NCI-H446 (cell line): ENCODE data around the gene CREB1.

Source experiments
- DNase-seq, 2 experiments: peaks; one replicate each; lab custom pipeline; 2025; lab: John Stamatoyannopoulos, UW

Gene CREB1

DNA sequence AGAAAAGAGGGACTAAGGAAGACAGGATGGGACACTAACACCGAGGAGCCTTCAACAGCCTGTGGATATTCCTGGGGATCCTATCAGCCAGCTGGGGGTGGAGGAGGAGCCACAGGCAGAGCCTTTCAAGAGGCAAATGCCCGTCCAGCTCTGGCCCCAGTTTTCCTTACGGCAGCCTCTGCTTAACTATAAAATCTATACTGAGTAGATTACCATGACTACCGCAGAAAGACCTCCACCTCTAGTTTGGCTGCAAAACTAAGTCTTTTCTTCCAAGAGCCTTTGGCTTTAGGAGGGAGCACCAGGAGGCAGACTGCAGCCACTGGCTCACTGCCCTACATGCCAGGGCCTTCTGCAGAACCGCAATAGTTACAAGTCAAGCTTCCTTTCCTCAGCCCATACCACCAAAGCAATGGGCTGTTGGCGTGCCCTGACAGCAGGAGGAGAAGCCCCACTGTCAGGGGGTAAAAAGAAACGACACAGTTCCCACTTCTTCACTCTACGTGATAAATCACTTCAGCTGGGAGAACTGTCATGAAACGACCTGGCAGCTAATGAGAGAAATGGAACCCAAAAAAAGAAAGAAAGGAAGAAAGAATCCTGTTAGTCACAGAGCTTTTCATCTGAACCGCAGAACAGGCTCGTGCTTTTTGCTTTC, 25.1 kb upstream of the CREB1 start:
- peak; percentile 68 to 88 for DNase-seq

DNA sequence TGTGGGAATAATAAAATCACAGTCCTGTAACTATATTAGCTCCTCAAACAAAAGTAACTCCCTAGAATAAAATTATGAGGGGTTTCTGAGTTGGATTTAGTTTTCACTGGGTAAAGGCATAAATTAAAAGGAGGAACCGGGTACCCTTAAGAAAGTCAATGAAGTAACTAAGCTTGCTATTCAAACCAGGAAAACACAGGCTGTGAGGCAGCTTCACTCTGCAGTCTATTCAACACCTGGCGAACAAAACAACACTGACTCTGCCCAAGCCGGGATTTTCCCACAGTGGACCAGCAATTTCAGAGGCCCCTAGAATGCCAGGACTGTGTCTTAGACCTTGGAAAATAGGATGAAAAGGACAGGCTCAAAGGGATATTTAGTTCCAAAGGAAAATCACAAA, 24.6 kb upstream of the CREB1 start:
- DNase-seq, result peak in 1 of 2 experiments; percentile 27

DNA sequence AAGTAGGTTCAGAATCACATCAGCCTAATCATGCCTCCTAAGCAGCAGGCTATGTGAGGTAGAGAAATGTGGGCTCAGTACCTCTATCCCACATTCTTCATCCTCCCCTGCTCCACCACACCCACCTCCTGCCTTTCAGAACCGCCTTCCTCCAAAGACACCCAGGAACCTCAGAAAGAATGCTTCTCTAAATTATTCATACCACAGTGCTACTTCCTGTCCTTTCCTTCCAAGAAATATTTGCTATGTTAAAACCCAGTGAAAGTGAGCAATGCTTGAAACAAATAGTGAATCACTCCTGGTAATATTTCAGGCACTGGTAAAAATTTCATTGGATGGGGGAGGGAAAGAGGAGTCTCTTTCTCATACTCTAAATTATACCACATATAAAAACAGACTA, 24.0 kb upstream of the CREB1 start:
- DNase-seq, result no peak

DNA sequence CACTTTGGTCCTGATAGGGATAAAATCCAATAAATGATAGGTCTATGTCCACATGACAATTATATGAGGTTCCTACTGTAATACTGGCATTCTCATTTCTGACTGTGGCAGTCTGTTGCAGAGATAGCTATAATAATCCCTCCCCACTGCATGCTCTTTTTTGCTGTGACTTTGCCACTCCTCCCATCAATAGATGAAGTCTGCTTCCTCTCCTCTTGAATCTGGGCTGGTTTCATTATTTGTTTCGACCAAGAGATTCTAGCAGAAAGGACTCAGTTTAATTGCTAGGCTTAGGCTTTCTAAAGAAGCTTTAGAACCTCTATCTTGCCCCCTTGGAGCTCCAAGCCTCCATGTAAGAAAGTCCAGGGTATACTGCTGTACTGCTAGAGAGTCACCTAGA, 23.3 kb upstream of the CREB1 start:
- DNase-seq, result no peak

DNA sequence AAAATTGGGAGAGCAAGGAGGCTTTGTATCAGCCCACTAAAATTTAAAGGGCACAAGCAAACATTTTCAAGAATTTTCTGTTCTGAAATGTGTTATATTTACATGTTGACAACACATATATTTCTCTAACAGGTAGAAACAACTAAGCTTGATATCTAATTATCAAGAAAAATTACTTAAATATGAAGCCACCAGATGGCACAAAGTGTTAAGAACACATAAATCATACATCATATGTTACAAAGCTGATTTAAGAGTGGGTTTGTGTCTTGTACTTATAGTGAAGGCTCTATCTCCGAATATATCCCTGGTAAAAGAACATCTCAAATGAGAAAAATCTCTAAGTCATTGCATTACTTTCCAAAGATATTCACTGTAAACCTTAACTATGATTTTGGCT, 19.6 kb upstream of the CREB1 start:
- DNase-seq, result no peak

DNA sequence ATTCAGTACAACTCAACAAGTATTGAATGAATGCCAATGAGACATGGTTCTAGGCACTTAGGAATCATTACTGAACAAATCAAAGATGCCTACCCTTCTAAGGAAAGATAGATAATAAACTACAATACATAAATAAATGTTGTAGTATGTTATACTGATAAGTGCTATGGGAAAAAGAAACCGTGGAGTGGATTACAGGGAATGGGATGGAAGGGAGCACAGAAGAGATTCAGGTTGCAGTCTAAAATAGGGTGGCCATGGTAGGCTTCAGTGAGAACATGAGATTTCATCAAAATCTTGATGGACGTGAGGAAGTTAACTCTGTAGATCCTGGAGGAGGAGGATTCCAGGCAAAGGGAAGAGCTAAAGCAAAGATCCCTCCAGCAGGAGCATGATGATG, 17.9 kb upstream of the CREB1 start:
- DNase-seq, result no peak

DNA sequence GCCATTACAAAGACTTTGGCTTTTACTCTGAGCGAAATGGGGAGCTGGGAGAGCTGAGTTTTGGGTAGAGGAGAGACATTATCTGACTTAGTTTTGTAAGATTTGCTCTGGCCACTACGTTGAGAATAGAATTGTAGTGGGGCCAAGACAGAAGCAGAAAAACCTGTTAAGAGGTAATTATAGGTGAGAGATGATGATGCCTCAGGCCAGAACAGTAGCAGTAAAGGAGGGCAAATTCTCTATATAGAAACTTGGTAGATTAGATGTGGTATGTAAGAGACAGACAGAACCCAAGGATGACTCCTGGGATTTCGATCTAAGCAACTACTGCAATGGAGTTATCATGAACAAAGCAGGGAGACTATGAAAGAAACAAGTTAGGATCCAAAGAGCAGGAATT, 17.4 kb upstream of the CREB1 start:
- no peak for DNase-seq

DNA sequence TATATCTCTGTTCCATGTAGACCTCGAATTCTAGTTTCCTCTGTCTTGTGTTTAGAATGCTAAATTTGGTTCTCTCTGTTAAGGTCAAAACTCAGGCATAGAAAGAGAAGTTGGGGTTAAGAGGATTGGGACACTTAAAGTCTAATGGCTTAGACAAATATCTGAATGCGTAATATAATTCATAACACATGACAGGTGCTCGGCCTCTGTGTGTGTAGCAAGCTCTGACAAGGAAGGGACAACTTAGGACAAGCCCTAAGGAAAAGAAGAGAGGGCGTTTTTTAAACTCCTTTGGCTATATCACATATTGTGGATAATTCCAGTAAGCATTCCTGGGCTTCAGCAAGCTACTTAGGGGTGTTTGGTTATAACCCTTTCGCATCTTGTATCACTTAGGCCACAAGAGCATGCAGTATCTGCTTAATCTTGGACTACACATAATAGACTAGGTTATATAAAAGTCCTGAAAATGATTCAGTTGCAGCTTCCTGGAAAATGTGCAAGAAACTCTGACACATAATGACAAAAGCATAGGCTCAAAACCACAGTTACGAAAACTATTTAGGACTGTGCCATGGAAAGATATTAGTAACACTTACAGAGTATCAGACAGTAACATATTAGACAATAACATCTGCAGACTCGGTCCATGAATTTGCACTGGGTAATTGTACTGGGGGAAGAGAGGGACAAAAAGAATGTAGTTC, 16.1 kb upstream of the CREB1 start:
- no peak for DNase-seq

DNA sequence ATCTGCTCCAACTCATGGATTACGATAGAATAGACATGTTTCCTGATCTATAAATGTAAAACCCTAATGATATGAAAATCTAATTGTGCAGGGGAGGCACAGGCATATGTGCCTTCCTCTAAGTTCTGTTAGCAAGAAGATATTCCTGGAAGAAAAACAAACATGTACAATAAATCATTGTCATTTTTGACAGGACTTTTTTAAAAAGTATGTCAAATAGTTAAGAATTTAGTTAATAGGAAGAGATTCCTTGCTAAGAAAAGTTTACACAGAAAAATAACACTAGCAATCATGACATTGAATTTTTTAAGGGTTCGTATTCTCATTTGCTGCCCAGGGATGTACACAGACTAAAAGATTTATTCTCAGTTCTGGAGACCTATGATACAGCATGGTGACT, 15.3 kb upstream of the CREB1 start:
- DNase-seq, result no peak

DNA sequence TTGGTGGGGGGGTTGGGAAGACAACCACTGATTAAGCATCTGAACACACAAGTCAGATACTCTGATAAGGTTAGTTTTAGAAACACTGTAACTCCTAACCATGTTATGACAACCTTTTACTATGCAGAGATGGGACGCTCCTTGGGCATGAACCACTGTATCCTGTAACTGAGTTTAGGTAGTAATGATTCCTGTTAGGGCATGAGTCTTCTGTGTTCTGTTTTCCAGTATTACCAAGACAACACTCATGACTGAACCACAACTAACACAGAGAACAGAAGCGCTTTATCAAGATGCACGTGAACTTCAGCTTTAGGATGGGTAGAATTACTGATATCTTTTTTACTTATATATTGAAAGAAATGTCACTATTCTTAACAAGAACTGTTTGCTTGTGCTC, 14.1 kb upstream of the CREB1 start:
- DNase-seq, result no peak

DNA sequence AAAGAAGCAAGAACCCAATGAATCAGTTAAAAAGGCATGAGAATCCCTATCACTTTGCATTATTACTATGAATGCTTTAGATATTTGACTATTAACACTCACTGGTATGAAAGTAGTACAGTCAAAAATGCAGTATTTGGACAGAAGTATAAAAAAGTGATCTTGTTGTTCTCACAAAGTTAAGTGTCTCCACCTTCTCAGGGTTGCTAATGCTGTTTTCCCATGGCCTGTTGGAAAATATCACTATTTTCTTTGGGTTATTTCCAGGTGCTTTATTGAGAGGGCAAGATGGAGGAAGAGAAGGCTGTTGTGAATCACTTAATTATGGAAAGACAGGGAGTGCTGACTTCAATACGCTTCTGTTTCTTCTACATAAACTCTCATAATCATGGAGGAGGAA, 13.6 kb upstream of the CREB1 start:
- DNase-seq, result no peak

DNA sequence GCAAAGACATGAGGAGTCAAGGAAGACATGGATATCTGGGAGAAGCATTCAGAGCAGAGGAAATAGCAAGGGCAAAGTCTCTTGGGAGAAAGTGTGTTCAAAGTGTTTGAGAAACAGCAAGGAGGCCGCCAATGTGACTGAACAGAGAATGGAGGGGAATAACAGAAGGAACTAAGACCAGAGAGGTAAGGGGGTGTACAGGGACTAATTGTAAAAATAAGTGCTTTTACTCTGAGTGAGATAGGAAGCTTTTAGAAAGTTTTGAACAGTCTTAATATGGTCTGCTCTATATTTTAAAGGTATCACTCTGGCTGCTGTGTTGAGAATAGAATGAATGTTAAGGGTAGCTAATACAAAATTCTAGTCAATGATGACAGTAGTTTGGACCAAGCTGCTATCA, 6.8 kb upstream of the CREB1 start:
- DNase-seq, result no peak

DNA sequence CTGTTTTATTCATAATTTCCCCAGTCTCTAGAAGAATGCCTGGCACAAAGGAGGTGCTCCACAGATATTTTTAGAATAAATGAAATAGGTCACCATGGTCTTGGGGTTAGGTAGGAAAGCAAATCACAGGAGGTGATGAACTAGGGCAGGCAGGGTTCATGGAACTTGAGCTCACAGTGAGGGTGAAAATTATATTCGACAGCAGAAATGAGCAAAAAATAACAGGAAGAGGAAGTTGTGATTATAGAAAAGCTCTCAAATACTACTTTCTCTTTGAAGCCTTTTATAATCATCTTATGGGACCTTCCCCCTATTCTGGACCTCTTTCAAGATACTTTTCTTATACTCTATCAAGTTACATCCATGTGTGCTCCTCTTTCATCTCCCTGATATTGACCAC, 4.5 kb upstream of the CREB1 start:
- no peak for DNase-seq

DNA sequence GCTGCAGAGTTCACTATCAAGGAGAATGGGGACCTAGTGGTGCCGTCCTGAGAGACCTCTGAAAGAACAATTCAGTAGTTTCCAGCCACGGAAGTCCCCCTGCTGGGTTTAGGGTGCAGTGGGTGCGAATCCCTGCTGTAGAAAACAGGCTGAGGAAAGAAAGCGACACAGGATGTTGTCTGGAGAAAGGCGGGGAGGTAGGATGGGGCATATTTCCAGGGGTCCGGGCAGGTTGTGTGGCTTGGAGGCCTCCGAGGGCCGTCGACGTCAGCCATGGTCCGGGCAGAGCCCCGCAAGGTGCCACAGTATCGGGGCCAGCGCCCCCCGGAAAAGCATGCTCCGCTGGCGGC, 807 bp upstream of the CREB1 start:
- no peak for DNase-seq

DNA sequence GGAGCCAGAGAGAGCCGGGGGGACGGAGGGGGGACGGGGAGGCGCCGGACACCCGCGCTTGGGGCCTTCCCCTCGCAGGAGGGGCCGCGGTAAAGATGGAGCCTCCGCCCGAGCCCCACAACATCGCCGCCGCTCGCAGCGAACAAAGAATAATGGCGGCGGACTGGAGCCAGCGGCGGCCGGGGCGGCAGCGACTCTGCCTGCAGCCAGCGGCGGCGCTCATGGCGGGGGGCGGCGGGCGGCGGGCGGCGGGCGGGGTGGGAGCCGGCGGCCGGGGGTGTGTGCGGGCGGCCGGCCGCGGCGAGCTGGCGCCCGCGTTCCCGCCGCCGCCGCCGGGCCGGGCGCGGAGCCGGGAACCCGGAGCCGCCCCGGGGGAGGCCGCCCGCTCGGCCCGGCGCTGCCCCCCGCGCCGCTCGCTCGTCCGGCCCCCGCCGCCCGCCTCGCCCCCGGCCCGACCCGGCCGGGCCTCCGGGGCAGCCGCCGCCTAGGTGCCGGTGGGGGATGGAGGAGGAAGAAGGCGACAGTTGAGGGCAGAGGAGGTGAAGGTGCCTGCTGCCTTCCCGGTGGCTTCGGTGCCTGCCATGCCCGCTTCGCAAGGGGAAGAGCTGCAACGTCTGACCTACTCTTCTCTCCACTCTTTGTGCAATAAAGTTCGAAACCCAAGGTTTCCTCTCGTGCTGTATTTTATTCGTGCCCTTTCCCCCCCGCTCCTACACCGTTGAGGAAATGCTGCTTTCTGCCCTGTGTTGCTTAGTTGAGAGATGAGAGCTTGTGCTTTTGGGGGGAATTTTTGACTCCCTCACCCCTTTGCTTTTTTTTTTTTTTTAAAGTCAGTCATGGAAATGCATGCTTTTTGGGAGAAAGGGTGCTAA, 634 bp downstream of the CREB1 start:
- peak in 1 of 2 experiments; percentile 31 for DNase-seq

DNA sequence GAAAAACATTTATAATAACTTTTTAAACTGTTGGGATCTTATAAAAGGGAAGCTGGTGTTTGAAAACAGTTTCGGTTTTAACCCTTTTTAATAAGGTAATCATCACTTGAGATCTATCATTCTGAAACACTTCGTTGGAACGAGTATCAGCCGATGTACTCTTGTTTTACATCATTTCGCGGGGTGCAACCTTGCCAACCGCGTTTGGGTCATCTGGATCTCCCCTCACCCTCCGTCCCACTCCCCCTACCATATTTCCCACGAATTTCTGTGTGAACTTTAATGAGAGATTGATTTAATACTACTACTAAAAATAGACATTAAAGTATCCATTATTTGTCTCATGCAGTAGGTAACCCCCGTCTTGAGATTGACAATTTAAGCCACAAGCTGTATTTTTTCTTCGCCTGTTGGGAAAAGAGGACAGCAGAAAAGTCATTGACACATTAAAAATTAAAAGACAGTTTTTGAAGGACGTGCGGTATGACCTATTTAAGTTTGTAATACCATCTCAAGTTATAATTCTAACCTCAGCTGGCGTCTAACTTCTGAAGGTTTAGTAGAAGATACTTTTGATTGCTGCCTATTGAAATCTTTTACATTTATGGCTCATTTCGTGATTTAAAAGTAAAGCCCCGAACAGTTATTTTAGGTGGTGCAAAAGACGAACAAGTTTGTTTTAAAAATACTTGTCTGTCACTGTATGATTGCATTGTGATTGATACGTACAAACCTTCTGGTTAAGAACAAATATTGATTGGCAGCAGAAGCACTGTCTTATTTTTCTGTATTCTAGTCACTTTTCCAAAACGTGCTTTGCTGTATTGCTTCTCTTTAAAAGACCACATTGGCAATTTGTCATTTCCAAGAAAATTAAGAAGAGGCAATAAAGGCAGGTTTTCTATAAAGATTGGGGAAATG, 1.5 kb downstream of the CREB1 start:
- DNase-seq, result no peak

DNA sequence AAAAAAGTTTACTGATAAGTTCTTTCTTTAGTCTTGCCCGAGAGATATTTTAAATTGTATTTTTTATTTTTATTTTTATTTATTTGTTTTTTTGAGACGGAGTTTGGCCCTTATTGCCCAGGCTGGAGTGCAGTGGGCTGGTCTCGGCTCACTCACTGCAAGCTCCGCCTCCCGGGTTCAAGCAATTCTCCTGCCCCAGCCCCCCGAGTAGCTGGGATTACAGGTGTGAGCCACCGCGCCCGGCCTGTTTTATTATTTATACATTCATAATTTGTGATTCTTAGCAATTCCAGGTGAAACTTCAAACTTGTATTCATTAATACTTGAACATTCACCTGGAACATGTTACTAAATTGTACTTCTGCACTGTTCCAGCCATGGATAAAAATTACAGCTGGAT, 2.9 kb downstream of the CREB1 start:
- DNase-seq, result no peak

DNA sequence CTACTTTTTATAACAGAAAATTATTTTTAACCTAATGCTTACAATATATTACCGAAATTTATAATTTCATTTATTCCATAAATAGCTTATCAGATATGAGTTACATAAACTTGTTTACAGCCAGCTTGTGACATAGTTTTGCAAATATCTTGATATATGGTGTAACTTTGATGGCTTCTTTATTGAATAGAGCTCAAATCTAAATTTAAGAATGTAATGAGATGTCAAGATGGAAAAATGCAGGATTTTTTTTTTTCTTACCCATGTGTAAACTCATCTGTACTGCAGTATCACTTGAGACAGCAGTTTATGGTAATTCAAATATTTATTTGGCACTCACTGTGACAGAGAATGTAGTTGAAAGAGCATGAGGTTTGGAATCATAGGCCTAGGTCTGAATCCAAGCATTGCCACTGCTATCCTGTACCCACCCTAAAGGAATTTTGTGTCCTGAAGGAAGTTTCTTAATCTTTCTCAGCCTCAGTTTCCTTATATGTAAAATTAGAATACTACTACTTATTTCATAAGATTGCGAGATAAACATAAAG, 3.8 kb downstream of the CREB1 start:
- no peak for DNase-seq

DNA sequence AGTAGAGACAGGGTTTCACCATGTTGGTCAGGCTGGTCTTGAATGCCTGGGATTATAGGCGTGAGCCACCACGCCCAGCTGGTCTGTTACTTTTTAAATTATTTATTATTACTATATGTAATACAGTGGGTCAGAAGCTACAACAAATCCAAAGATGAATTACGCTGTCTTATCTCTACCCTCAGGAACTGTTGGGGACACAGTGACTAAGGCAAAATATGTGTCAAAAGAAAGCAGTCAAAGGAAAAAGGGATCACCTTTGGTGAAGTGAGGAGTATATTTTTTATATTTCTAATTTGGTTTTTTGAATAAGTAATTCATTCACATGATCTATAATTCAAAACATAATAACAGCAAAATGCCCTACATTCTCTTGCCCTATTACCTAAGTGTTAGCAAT, 4.7 kb downstream of the CREB1 start:
- no peak for DNase-seq

DNA sequence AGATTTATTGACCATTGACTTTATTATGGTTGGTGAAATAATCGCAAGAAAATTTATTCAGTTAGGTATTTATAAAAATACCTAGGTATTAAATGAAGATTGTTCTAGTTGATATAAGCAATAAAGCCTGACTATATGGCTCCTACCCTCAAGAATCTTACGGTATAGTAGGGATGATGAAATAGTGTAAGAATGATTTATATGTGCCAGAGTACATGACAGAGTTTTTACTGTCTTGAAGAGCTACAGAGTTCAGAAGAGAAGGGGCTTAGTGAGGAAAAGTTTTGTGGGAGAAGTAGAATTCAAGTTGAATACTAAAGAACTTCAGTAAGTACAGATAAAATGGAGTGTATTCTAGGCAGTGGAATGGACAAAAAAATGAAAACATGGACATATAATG, 9.7 kb downstream of the CREB1 start:
- DNase-seq, result no peak

DNA sequence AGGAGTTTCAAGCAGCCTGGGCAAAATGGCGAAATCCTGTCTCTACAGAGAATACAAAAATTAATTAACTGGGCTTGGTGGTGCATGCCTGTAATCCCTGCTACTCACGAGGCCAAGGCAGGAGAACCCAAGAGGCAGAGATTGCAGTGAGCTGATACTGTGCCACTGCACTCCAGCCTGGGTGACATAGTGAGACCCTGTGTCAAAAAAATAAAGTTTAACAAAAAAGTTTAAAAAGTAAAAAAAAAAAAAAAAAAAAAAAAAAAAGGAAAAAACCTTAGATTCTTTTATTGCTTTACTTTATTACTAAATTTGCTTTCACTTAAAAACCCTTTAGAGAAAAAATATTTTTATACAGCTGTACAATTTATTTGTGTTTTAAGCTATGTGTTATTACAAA, 10.7 kb downstream of the CREB1 start:
- no peak for DNase-seq

DNA sequence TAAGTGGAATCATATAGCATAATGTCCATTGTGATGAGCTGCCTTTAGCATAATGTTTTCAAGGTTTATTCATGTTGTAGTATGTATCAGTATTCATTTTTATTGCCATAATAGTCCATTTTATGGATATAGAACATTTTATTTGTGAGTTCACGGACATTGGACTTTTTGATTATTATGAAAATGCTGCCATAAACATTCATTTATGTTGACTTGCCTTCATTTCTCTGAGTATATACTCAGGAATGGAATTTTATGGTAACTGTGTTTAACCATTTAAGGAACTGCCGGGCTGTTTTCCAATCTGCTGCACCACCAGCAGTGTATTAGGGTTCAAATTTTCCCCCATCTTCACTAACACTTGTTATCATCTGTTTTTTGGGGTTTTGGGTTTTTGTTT, 12.2 kb downstream of the CREB1 start:
- DNase-seq, result no peak
